Peyer's patch (tissue), 4 donors: Measurements from ENCODE around the gene LINS1. TPM values are rescaled to one million over a fixed set of nuclear protein-coding genes. Genes with fewer than 3 reads are reported as not detected.

Experiments
- DNase-seq, 3 donors: peaks; one replicate each; pipeline ENCODE4 v3.0.0-alpha.2; 2017 to 2019
- H3K27ac ChIP-seq, 4 donors: fragments of 200-600 bp; sonication (generic); one replicate each; pipeline ENCODE4 v1.5.1; 2016 to 2019
- H3K27me3 ChIP-seq, 2 donors: fragments of 200-600 bp; sonication (generic); one replicate each; pipeline ENCODE4 v1.5.1; 2019
- H3K36me3 ChIP-seq, 3 donors: fragments of 200-600 bp; sonication (generic); one replicate each; pipeline ENCODE4 v1.5.1; 2016 to 2019
- H3K4me1 ChIP-seq, 4 donors: fragments of 200-600 bp; sonication (generic); one replicate each; pipeline ENCODE4 v1.5.1; 2016 to 2019
- H3K4me3 ChIP-seq, 4 donors: fragments of 200-600 bp; sonication (generic); 1 replicate in 3 of 4; 2 replicates in 1 of 4; pipeline ENCODE4 v1.5.1; 2016 to 2019; ENCODE audit warnings: mild to moderate bottlenecking in 1 of 4
- H3K9me3 ChIP-seq, 4 donors: fragments of 200-600 bp; sonication (generic); one replicate each; pipeline ENCODE4 v1.5.1; 2016 to 2019; ENCODE audit warnings: mild to moderate bottlenecking in 1 of 4
- POLR2A ChIP-seq, 2 donors: fragments of 450-650 bp; IDR thresholded peaks; one replicate each; pipeline ENCODE4 v1.5.1; 2017; ENCODE audit warnings: antibody characterized with exemption in 2 of 2, mild to moderate bottlenecking in 2 of 2, moderate library complexity in 2 of 2
- total RNA-seq, 4 donors: library from RNA; depleted of rRNA; stranded (reverse); fragments of >200 nt; gene quantifications; one replicate each; pipeline ENCODE4 v1.1.0, GENCODE V29; 2016
- TF ChIP-seq, protein P1 (sequence below), 6 experiments: fragments of 450-650 bp in 4 of 6; fragments of 200-600 bp in 2 of 6; sonication (generic) in 1 of 6; IDR thresholded peaks; one replicate each; pipeline ENCODE4 v1.5.1; 2017 to 2019; ENCODE audit warnings: antibody characterized with exemption in 6 of 6, mild to moderate bottlenecking in 3 of 6, moderate library complexity in 1 of 6

The LINS1 gene
- total RNA-seq, 4 donors from 2014 or later = 12.2 to 32.2 (median 21.5) TPM

DNA sequence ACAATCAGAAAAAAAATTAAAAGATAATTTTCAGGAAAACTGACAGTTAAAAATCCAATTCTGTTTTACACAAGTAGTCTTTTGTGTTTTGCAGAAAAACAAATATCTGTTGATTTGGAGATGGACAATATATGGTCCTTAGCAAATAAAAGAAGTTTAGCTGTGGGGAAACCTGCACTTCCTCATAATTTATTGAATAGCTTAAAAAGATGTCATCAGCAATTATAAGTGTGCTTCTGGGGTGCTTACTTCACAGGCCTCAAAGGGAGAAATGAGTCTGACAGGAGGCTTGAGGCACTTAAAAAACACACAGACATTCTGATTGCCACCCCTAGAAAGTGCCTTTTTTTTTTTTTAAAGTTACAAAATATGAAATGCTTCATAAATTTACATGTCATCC lies 41.7 kb downstream of the LINS1 start:
- DNase-seq = no peak
- TF ChIP-seq, protein P1, sequence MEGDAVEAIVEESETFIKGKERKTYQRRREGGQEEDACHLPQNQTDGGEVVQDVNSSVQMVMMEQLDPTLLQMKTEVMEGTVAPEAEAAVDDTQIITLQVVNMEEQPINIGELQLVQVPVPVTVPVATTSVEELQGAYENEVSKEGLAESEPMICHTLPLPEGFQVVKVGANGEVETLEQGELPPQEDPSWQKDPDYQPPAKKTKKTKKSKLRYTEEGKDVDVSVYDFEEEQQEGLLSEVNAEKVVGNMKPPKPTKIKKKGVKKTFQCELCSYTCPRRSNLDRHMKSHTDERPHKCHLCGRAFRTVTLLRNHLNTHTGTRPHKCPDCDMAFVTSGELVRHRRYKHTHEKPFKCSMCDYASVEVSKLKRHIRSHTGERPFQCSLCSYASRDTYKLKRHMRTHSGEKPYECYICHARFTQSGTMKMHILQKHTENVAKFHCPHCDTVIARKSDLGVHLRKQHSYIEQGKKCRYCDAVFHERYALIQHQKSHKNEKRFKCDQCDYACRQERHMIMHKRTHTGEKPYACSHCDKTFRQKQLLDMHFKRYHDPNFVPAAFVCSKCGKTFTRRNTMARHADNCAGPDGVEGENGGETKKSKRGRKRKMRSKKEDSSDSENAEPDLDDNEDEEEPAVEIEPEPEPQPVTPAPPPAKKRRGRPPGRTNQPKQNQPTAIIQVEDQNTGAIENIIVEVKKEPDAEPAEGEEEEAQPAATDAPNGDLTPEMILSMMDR (IDR thresholded peaks at IDR 0.05) = no peak
- TF ChIP-seq POLR2A (IDR thresholded peaks at IDR 0.05) = no peak
- H3K4me1 ChIP-seq = no peaks in the 10 kb centered on the region
- H3K9me3 ChIP-seq = no peaks in the 10 kb centered on the region
- H3K36me3 ChIP-seq = no peaks in the 10 kb centered on the region
- H3K27me3 ChIP-seq = no peaks in the 10 kb centered on the region
- H3K4me3 ChIP-seq = no peak overlapping the region
- no peak overlapping the region for H3K27ac ChIP-seq

DNA sequence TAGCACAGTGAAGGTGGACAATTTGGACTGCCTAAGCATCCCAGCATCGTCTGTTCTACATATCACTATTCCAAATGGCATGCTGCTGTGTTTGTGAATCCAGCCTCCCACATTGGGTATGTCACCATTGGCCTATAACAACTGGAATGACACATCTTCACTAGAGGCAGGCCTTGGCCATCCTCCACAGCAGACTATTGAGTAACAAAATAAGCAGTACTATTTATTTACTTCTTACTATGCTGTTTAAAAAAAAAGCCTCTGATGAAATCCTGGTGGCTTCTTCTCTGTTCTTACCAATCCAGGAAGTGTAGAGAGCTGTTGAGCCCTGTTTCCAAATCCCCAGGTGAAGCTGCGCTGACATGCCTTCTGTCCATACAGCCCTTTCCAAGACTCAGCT lies 42.7 kb downstream of the LINS1 start:
- no peak overlapping the region for H3K27ac ChIP-seq
- no peak for TF ChIP-seq POLR2A (IDR thresholded peaks at IDR 0.05)
- TF ChIP-seq, protein P1 (IDR thresholded peaks at IDR 0.05) = no peak
- DNase-seq = peak in 1 of 3 donors; percentile 56

DNA sequence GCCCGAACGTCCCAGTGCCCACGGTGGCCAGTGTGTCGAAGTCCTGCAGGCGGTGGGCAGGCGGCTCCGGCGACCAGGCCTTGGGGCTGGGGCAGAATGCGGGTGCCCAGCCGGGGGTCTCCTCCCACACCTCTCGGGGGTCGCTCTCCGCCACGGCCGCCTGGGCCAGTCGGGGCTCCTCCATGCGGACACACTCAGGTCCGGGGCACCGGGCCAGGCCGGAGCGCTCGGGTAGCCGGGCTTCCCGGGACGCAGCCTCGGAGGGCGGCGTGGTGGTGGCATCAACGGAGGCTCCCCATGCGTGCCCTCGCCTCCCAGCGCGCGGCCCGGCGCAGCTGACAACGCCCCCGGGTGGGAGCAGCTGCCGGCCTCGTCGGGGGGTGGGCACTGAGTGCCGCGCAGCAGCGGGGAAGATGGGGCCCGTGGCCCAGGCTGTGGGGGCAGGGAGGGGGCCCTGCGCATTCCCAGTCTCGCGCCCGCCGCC lies 43.2 kb downstream of the LINS1 start:
- TF ChIP-seq POLR2A (IDR thresholded peaks at IDR 0.05) = no peak
- TF ChIP-seq, protein P1 (IDR thresholded peaks at IDR 0.05) = no peak
- Histone ChIP-seq H3K27me3 (no peaks in the 10 kb centered on the region), H3K36me3 (no peaks in the 10 kb centered on the region), H3K9me3 (no peaks in the 10 kb centered on the region), H3K4me1 (no peaks in the 10 kb centered on the region), H3K27ac (no peak overlapping the region), H3K4me3 (no peak overlapping the region)
- no peak for DNase-seq

More for the DNA sequence above, 42.7 kb downstream of the LINS1 start:
- H3K4me1 ChIP-seq = no peaks in the 10 kb centered on the region
- no peaks in the 10 kb centered on the region for H3K9me3 ChIP-seq
- H3K4me3 ChIP-seq = no peak overlapping the region
- no peaks in the 10 kb centered on the region for H3K27me3 ChIP-seq
- H3K36me3 ChIP-seq = no peaks in the 10 kb centered on the region

DNA sequence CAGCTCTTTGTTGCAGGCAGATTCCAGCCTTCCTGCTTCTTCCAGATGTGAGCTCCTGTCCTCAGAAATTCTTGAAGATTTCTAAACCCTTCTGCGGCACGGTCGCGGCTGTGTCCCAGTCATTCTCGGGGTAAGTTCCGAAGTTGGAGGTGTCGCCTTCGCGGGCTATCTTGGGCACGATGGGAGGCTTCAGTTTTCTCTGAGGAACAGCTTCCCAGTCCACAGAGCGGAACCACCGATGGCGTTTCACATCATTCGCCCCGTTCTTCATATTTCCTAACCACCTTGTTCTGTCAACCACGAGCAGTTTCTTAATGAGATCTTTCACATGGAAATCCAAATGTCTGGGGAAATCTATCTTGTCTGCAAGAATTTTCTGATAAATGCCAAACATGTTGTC lies 48.5 kb downstream of the LINS1 start:
- no peak for DNase-seq
- TF ChIP-seq, protein P1 (IDR thresholded peaks at IDR 0.05) = no peak
- no peak for TF ChIP-seq POLR2A (IDR thresholded peaks at IDR 0.05)
- no peaks in the 10 kb centered on the region for H3K27me3 ChIP-seq
- no peaks in the 10 kb centered on the region for H3K9me3 ChIP-seq
- H3K36me3 ChIP-seq = no peaks in the 10 kb centered on the region
- H3K27ac ChIP-seq = no peak overlapping the region
- no peaks in the 10 kb centered on the region for H3K4me1 ChIP-seq
- H3K4me3 ChIP-seq = no peak overlapping the region

DNA sequence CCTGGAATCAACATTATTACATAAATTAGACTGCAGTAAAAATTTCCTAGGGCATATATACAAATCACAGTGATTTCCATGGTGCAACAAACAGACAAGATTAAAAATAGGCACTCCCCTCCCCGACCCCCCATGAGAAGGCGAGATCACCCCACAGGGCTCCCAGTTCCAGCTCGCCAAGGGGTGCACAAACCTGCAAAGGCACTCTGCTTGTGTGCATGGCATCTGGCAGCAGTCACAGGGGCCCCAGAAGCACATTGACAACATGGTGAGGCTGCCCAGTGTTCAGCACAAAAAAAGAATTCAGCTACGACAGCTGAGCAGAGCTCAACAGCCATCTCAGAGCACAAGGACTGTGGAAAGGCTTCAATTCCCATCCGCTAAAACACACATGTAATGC lies 54.0 kb downstream of the LINS1 start:
- no peak overlapping the region for H3K27ac ChIP-seq
- no peak for DNase-seq
- H3K4me1 ChIP-seq = no peaks in the 10 kb centered on the region
- H3K36me3 ChIP-seq = no peaks in the 10 kb centered on the region
- no peak overlapping the region for H3K4me3 ChIP-seq
- H3K9me3 ChIP-seq = no peaks in the 10 kb centered on the region
- no peak for TF ChIP-seq POLR2A (IDR thresholded peaks at IDR 0.05)
- TF ChIP-seq, protein P1 (IDR thresholded peaks at IDR 0.05) = no peak
- H3K27me3 ChIP-seq = no peaks in the 10 kb centered on the region

DNA sequence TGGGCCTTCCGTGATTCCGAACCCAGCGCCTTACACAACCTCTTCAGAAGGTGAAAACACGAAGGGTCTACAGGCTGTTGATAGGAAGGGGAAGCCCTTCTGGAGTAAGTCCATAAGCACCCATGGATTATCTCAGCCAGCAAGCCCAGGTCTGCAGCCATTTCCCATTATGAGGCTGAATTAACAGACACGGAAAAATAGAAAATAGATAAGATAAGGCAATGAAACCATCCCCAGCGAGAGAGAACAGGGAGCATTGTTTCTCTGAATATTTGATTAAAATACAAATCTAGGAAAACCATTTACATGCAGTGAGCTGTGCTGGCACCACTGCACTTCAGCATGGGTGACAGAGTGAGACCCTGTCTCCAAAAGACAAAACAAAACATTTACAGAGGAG lies 57.0 kb downstream of the LINS1 start:
- TF ChIP-seq, protein P1 (IDR thresholded peaks at IDR 0.05) = no peak
- TF ChIP-seq POLR2A (IDR thresholded peaks at IDR 0.05) = no peak
- Histone ChIP-seq H3K4me1 (no peaks in the 10 kb centered on the region), H3K4me3 (no peak overlapping the region)

More for the DNA sequence above, 57.0 kb downstream of the LINS1 start:
- Histone ChIP-seq H3K27me3 (no peaks in the 10 kb centered on the region), H3K9me3 (no peaks in the 10 kb centered on the region), H3K27ac (no peak overlapping the region), H3K36me3 (no peaks in the 10 kb centered on the region)
- DNase-seq = no peak
